Activated CD4-positive, alpha-beta memory T cell treated with anti-CD3 and anti-CD28 coated beads, Interleukin-2, amount 10 ng/mL, durations not matched to agents 7 days and 5 days (primary cell): ENCODE measurements around the gene UCHL5. TPM values are rescaled to one million over a fixed set of nuclear protein-coding genes. Genes with fewer than 3 reads are reported as not detected.
"Not testable (repeated sequence)": the region's sequence is repeated elsewhere in the genome, so short reads cannot be mapped to it uniquely, and the experiment has no call there.

Source experiments
- CTCF ChIA-PET: fragments of 350-600 bp; sonication (Branson Sonifier 250); formaldehyde crosslinking; loops from one replicate; lab custom pipeline; 2021; ENCODE audit warnings: antibody characterized with exemption, inconsistent platforms; lab: Charles Lee
- POLR2A ChIA-PET: fragments of 350-600 bp; sonication (Branson Sonifier 250); formaldehyde crosslinking; loops from one replicate; lab custom pipeline; 2021; ENCODE audit warnings: antibody characterized with exemption; lab: Charles Lee
- DNase-seq: peaks from one replicate; pipeline ENCODE4 v3.0.0-alpha.2; 2020
- H3K27ac Mint-ChIP-seq: one replicate; pipeline ENCODE4 v1.8.0; 2021; ENCODE audit warnings: mild to moderate bottlenecking, mixed read lengths
- H3K27me3 Mint-ChIP-seq: one replicate; pipeline ENCODE4 v1.8.0; 2021; ENCODE audit warnings: mixed read lengths
- H3K36me3 Mint-ChIP-seq: one replicate; pipeline ENCODE4 v1.8.0; 2021; ENCODE audit warnings: low read depth, mixed read lengths
- H3K4me1 Mint-ChIP-seq: one replicate; pipeline ENCODE4 v1.8.0; 2021; ENCODE audit warnings: mixed read lengths
- H3K4me3 Mint-ChIP-seq: one replicate; pipeline ENCODE4 v1.8.0; 2021; ENCODE audit warnings: mild to moderate bottlenecking, mixed read lengths
- H3K9me3 Mint-ChIP-seq: one replicate; pipeline ENCODE4 v1.8.0; 2021; ENCODE audit warnings: mixed read lengths
- total RNA-seq, 2 experiments: library from RNA; stranded (reverse); gene quantifications; one replicate each; pipeline ENCODE4 v1.2.3, GENCODE V29; 2021

UCHL5 gene
- total RNA-seq, 2 experiments from 2014 or later: 44.8 to 45.4 TPM

DNA sequence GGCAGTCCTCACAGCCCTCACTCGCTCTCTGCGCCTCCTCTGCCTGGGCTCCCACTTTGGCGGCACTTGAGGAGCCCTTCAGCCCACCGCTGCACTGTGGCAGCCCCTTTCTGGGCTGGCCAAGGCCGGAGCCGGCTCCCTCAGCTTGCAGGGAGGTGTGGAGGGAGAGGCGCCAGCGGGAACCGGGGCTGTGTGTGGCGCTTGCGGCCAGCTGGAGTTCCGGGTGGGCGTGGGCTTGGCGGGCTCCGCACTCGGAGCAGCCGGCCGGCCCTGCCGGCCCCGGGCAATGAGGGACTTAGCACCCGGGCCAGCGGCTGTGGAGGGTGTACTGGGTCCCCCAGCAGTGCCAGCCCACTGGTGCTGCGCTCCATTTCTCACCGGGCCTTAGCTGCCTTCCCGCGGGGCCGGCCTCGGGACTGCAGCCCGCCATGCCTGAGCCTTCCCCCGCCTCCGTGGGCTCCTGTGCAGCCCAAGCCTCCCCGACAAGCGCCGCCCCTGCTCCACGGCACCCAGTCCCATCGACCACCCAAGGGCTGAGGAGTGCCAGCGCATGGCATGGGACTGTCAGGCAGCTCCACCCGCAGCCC is 72.3 kb downstream of the UCHL5 start:
- DNase-seq, H3K9me3 Mint-ChIP-seq, POLR2A ChIA-PET, H3K27ac Mint-ChIP-seq, CTCF ChIA-PET, H3K27me3 Mint-ChIP-seq, H3K36me3 Mint-ChIP-seq, H3K4me3 Mint-ChIP-seq: not testable (repeated sequence)
- peaks cover 32% of the 10 kb centered on the region for H3K4me1 Mint-ChIP-seq

DNA sequence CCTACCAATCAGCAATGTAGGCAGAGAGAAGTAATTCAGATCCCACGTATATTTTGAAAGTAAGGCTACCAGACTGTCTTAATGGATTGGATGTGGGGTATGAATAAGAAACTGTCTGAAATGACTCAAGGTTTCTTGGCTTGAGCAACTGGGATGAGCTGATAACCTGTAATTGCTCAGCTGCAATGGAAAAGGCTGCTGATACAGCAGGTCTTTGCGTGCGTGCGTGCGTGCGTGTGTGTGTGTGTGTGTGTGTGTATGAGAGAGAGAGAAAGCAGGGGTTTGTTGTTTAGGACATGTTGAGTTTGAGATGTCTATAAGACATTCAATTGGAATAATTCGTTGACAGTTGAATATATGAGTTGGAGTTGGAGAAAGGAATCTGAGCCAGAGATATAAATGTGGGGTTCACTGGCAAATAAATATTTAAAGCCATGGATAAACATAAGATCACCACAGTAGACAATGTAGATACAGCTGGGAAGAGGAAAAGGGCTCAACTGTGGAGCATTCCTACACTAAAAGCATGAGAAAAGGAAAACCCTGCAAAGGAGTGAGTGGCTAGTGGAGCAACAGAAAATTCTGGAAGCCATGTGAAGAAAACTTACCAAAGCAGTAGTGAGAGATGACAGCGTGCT is 72.9 kb downstream of the UCHL5 start:
- ChIA-PET CTCF (no interaction called here), POLR2A (no interaction called here)
- H3K27ac Mint-ChIP-seq: no peak overlapping the region
- no peaks in the 10 kb centered on the region for H3K27me3 Mint-ChIP-seq
- no peaks in the 10 kb centered on the region for H3K9me3 Mint-ChIP-seq
- peaks cover 5% of the 10 kb centered on the region for H3K36me3 Mint-ChIP-seq
- peaks cover 32% of the 10 kb centered on the region for H3K4me1 Mint-ChIP-seq
- peak; percentile 48 for DNase-seq
- H3K4me3 Mint-ChIP-seq: no peak overlapping the region

DNA sequence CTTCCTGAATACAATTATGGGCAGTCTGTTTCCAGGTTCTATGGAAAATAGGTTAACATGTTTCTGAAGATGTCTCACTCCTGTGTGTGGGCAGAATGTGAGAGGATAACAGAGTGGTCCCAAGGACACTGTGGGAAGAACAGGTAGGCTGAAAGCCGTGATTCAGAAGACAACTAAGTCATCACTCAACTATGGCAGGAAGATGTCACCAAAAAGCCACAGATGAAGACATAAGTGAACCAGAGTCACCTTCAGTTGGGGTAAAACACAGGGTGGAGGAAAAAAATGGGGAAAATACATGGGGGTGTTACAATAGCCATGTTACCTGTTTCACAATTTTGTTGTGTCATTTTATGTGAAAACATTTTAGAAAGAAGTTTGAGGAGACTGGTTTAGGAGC is 75.1 kb downstream of the UCHL5 start:
- CTCF ChIA-PET: interaction anchor here (0.6 kb wide), 1 partner anchor 177 kb away, joined by 4 read pairs; no protein-coding TSS in a partner anchor

DNA sequence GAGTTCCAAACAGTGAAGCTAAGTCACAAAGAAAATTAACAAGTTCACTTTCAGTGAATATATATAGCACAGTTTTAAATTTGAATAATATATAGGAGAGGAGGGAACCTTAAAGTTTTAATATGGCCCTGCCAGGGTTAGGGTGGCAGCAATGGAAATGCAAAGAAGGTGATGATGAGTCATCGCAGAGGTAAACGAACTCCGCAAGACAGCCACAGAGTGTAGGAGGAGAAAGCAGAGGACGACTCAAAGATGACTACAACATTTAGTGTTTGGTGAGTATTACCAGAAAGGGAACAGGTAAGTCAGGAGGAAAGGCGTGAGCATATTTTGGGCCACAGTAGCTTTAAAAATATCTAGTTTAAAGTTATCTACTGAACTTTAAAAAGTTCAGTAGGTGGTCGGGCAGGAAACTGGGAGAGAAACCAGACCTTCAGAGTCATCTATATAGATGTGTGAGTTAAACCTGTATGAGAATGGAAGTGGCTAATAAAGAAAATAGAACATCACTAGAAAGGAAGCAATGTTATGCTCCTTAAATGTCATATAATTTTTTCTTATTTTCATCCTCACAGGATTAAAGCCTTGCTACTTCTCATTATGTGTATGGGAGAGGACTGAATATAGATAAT is 75.7 kb downstream of the UCHL5 start:
- Mint-ChIP-seq H3K36me3 (peaks cover 5% of the 10 kb centered on the region), H3K4me3 (no peak overlapping the region), H3K27me3 (no peaks in the 10 kb centered on the region), H3K9me3 (no peaks in the 10 kb centered on the region), H3K27ac (no peak overlapping the region), H3K4me1 (peaks cover 32% of the 10 kb centered on the region)
- POLR2A ChIA-PET: interaction anchor here (1.3 kb wide), 1 partner anchor 12 kb away, joined by 3 read pairs; no protein-coding TSS in a partner anchor
- CTCF ChIA-PET: interaction anchor here (0.6 kb wide), 2 partner anchors 135 to 176 kb away, joined by 3 to 4 read pairs; no protein-coding TSS in a partner anchor
- DNase-seq: peak; percentile 35

More for the DNA sequence above, 75.1 kb downstream of the UCHL5 start:
- Mint-ChIP-seq H3K4me1 (peaks cover 32% of the 10 kb centered on the region), H3K4me3 (no peak overlapping the region), H3K27me3 (no peaks in the 10 kb centered on the region), H3K27ac (no peak overlapping the region), H3K9me3 (no peaks in the 10 kb centered on the region), H3K36me3 (peaks cover 5% of the 10 kb centered on the region)
- no peak for DNase-seq
- POLR2A ChIA-PET: no interaction called here

DNA sequence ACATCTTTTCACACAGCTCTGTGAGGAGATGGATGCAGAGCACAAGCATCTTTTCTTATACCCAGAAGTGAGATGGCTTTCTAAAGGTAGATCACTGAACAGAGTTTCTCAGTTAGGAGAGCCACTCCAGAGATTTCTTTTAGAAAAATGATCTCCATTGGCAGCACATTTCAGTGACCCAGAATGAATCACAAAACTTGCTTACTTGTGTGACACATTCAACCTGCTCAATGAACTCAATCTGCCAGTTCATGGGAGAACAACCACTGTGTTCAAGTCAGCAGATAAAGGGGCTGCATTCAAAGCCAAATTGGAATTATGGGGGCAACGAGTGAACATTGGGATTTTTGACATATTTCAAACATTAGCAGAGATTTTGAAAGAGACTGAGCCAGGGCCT is 78.3 kb downstream of the UCHL5 start:
- no peak overlapping the region for H3K4me3 Mint-ChIP-seq
- H3K27ac Mint-ChIP-seq: no peak overlapping the region
- no peaks in the 10 kb centered on the region for H3K36me3 Mint-ChIP-seq
- peaks cover 26% of the 10 kb centered on the region for H3K4me1 Mint-ChIP-seq
- POLR2A ChIA-PET: no interaction called here
- no peaks in the 10 kb centered on the region for H3K27me3 Mint-ChIP-seq
- DNase-seq: no peak
- no peaks in the 10 kb centered on the region for H3K9me3 Mint-ChIP-seq
- CTCF ChIA-PET: no interaction called here

DNA sequence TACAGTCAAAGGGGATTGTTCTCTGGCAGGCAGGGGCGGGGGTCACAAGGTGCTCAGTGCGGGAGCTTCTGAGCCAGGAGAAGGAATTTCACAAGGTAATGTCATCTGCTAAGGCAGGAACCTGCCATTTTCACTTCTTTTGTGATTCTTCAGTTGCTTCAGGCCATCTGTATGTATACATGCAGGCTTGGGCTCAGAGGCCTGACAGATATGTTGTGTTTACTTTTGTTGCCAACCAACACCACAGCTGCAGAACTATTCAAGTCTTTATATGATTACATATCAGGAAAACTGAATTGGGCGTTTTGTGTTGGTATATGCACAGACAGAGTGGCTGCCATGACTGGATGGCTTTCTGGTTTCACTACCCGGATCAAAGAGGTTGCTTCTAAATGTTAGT is 78.8 kb downstream of the UCHL5 start:
- H3K9me3 Mint-ChIP-seq, DNase-seq, POLR2A ChIA-PET, CTCF ChIA-PET, H3K4me3 Mint-ChIP-seq, H3K36me3 Mint-ChIP-seq, H3K27ac Mint-ChIP-seq, H3K27me3 Mint-ChIP-seq: not testable (repeated sequence)
- H3K4me1 Mint-ChIP-seq: peaks cover 20% of the 10 kb centered on the region

DNA sequence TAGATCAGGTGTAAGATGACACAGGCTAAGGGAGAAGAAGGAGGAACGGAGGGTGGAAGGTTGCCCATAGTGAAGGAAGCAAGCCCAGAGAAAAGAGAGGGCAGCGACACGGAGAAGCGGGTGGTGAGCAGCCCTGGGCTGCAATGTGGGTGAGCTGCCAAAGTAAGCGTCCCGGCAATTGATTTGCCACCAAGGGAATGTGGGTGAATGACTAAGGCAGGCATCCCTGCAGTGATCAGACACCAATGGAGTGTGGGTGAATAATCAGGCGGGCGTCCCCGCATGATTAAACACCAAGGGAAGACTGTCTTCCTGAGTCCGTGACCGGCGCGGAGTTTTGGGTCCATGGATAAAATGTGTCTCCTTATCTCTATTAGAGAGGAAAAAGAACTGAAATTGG is 79.6 kb downstream of the UCHL5 start:
- peaks cover 14% of the 10 kb centered on the region for H3K4me1 Mint-ChIP-seq
- DNase-seq: no peak
- no peaks in the 10 kb centered on the region for H3K36me3 Mint-ChIP-seq
- no peaks in the 10 kb centered on the region for H3K9me3 Mint-ChIP-seq
- CTCF ChIA-PET: no interaction called here
- POLR2A ChIA-PET: no interaction called here
- H3K27ac Mint-ChIP-seq: no peak overlapping the region
- H3K27me3 Mint-ChIP-seq: no peaks in the 10 kb centered on the region
- no peak overlapping the region for H3K4me3 Mint-ChIP-seq

DNA sequence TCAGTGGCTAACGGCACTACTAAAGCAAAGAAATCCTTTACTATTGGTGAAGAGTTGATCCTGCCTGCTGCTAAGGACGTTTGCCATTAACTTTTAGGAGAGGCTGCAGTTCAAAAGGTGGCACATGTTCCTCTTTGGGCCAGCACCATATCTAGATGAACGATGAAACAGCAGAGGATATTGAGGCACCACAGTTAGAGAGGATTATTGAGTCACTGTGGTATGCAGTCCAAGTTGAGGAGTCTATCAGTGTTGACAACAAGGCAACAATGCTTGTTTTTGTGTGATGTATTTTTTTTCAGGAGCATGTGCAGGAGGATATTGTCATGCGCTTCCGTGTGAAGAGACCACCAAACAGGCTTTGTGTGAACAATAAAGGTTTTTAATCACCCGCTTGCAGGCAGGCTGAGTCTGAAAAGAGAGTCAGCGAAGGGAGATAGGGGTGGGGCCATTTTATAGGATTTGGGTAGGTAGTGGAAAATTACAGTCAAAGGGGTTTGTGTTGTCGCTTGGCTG is 80.9 kb downstream of the UCHL5 start:
- CTCF ChIA-PET: no interaction called here
- no peaks in the 10 kb centered on the region for H3K9me3 Mint-ChIP-seq
- no peaks in the 10 kb centered on the region for H3K27me3 Mint-ChIP-seq

DNA sequence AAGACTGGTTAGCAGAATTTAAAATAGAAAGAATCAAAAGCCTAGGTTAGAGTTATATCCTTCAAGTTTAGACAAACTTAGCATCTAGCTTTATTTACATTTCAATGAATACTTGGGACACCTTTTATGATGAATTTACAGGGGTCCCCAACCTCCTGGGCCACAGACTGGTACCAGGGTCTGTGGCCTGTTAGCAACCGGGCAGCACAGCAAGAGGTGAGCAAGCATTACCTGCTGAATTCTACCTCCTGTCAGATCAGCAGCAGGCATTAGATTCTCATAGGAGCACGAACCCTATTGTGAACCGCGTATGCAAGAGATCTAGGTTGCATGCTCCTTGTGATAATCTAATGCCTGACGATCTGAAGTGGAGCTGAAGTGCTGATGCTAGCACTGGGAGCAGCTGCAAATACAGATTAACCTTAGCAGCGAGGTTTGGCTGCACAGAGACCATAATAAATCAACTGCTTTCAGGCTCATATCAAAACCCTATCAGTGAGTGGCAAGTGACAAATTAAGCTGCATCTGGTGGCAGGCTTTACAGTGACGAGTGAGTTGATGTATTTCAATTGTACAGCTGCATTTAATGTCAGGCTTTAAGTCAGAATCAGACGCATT is 82.0 kb downstream of the UCHL5 start:
- H3K9me3 Mint-ChIP-seq: no peaks in the 10 kb centered on the region
- H3K4me1 Mint-ChIP-seq: no peaks in the 10 kb centered on the region
- H3K27me3 Mint-ChIP-seq: no peaks in the 10 kb centered on the region
- no peaks in the 10 kb centered on the region for H3K36me3 Mint-ChIP-seq
- DNase-seq: no peak
- no peak overlapping the region for H3K4me3 Mint-ChIP-seq
- ChIA-PET POLR2A (no interaction called here), CTCF (interaction anchor here (0.6 kb wide), 1 partner anchor 1201 kb away, joined by 5 read pairs; no protein-coding TSS in a partner anchor)
- H3K27ac Mint-ChIP-seq: no peak overlapping the region

More for the DNA sequence above, 80.9 kb downstream of the UCHL5 start:
- no peak overlapping the region for H3K27ac Mint-ChIP-seq
- no peaks in the 10 kb centered on the region for H3K36me3 Mint-ChIP-seq
- POLR2A ChIA-PET: no interaction called here
- H3K4me1 Mint-ChIP-seq: peaks cover 1% of the 10 kb centered on the region
- DNase-seq: no peak
- H3K4me3 Mint-ChIP-seq: no peak overlapping the region

DNA sequence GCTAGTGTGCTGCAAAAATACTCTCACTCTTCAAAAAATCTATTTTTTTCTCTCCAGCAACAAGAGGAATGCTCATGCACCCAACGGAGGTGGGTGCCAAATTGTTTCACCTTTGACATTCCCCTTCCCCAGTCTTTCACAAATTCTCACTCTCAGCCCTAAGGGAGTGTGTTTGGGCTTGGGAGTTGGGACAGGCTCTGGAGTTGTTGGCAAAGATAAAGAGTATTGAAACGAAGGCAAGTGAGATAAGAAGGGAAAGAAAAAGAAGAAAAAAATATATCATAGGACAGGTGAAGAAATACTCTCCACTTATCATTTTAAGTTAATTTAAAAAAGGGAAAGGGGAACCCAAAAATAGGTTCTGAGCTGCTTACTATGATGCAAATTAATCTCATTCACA is 82.6 kb downstream of the UCHL5 start:
- ChIA-PET POLR2A (no interaction called here), CTCF (interaction anchor here (0.6 kb wide), 1 partner anchor 1200 kb away, joined by 5 read pairs; no protein-coding TSS in a partner anchor)
- Mint-ChIP-seq H3K4me1 (no peaks in the 10 kb centered on the region), H3K27ac (no peak overlapping the region), H3K27me3 (no peaks in the 10 kb centered on the region), H3K4me3 (no peak overlapping the region), H3K9me3 (no peaks in the 10 kb centered on the region), H3K36me3 (no peaks in the 10 kb centered on the region)
- DNase-seq: no peak

DNA sequence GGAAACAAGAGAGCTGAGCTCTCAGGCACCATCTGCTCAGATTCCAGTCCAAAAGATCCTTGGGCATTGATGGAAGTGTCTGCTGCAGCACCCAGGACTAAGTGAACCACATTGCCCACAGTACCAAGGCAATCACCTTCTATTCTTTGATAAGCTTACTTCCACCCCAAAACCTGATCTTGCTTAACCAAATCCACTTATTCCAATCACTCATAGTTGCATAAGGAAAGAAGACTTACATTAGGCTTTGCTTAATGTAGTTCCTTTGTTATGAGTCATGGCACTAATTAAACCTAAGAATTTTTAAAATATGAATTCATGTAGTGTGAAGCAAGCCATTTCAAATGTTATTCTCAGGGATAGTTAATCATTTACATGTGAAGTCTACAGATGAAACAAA is 84.5 kb downstream of the UCHL5 start:
- no peaks in the 10 kb centered on the region for H3K36me3 Mint-ChIP-seq
- H3K27ac Mint-ChIP-seq: no peak overlapping the region
- no peaks in the 10 kb centered on the region for H3K4me1 Mint-ChIP-seq
- no peak for DNase-seq
- H3K9me3 Mint-ChIP-seq: no peaks in the 10 kb centered on the region
- no peak overlapping the region for H3K4me3 Mint-ChIP-seq
- no peaks in the 10 kb centered on the region for H3K27me3 Mint-ChIP-seq
- ChIA-PET POLR2A (no interaction called here), CTCF (no interaction called here)

DNA sequence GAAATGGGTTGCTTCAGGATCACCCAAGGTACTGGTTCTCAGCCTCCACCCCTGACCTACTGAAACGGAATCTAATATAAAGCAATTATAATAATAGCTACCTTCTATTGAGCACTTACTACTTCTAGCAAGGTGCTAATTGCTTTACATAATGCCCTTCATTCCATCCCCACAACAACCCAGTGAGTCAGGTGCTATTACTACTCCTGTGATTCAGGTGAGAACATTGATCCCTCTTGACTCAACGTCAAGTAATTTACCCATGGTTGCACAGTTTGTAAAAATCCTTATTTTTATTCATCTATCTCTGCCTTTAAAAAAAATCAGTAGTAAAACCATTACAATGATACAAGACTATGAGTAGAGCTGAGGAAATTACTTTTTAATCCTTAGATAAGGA is 85.2 kb downstream of the UCHL5 start:
- no peak for DNase-seq
- no peaks in the 10 kb centered on the region for H3K36me3 Mint-ChIP-seq
- H3K4me3 Mint-ChIP-seq: no peak overlapping the region
- CTCF ChIA-PET: no interaction called here
- H3K27ac Mint-ChIP-seq: no peak overlapping the region
- POLR2A ChIA-PET: no interaction called here
- no peaks in the 10 kb centered on the region for H3K4me1 Mint-ChIP-seq
- no peaks in the 10 kb centered on the region for H3K9me3 Mint-ChIP-seq
- no peaks in the 10 kb centered on the region for H3K27me3 Mint-ChIP-seq

DNA sequence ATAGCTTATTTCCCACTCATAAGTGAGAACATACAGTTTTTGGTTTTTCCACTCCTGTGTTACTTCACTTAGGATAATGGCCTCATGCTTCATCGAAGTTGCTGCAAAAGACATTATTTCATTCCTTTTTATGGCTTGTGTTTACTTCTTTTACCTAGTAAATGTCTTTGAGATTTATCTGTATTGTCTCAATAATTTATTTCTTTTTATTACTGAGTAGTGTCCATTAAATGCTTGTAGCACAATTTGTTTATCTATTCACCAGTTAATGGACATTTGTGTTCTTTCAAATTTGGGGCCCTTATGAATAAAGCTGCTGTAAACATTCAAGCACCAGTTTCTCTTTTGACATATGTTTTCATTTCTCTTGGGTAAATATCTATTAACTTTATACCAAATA is 86.0 kb downstream of the UCHL5 start:
- ChIA-PET POLR2A (no interaction called here), CTCF (no interaction called here)
- Mint-ChIP-seq H3K27me3 (no peaks in the 10 kb centered on the region), H3K4me3 (no peak overlapping the region), H3K36me3 (no peaks in the 10 kb centered on the region), H3K4me1 (no peaks in the 10 kb centered on the region), H3K9me3 (no peaks in the 10 kb centered on the region), H3K27ac (no peak overlapping the region)
- no peak for DNase-seq
